ENCODE data around the gene TGIF1. TPM values are rescaled to one million over a fixed set of nuclear protein-coding genes. Genes with fewer than 3 reads are reported as not detected.

Gene TGIF1
- total and polyA plus RNA-seq, 8 donors = 42.6 to 95.1 (median 82.4) TPM

DNA sequence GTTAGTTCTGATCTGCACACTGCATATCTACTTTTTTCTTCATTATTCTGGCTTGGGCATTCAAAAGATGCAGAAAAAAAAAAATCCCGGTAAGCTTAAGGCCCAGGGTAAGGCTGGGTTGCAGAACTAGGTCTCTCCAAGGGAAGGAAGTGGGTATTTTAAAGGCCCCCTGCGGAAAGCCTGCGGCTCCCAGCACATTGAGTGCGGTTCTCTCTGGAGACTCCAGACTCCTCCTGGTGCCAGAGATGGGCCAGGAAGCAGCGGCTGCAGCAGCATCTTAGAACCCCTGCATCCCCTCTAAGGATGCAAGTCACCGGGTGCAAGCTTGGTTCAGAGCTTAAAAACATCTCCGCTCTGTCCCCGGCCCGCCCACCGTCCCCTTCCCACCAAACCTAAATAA, 49.5 kb downstream of the TGIF1 start:
- Histone ChIP-seq H3K9me3 (no peaks in the 10 kb centered on the region), H3K4me1 (peaks cover 0 to 14% of the 10 kb centered on the region in 2 donors)
- TF ChIP-seq, protein P1, sequence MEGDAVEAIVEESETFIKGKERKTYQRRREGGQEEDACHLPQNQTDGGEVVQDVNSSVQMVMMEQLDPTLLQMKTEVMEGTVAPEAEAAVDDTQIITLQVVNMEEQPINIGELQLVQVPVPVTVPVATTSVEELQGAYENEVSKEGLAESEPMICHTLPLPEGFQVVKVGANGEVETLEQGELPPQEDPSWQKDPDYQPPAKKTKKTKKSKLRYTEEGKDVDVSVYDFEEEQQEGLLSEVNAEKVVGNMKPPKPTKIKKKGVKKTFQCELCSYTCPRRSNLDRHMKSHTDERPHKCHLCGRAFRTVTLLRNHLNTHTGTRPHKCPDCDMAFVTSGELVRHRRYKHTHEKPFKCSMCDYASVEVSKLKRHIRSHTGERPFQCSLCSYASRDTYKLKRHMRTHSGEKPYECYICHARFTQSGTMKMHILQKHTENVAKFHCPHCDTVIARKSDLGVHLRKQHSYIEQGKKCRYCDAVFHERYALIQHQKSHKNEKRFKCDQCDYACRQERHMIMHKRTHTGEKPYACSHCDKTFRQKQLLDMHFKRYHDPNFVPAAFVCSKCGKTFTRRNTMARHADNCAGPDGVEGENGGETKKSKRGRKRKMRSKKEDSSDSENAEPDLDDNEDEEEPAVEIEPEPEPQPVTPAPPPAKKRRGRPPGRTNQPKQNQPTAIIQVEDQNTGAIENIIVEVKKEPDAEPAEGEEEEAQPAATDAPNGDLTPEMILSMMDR (IDR thresholded peaks at IDR 0.05) = no peak

DNA sequence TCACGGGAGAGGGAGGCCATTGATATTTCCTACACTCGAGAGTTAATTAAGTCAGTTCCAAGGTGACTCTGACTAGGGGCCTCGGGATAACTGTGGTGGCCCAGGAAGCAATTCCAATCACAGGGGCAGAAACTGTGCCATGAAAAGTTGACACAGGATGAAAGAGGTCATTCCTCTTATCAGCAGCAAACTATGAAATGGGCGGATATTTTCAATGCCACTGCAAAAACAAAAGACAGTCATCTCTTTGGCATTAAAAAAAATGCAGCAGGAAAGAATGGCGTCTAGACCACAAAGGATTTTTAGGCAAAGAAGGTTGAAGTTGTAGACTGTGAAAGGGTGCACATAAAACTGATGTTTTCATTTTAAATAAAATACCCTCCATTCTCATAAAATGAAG, 50.0 kb downstream of the TGIF1 start:
- H3K9me3 ChIP-seq = no peaks in the 10 kb centered on the region
- TF ChIP-seq, protein P1 (IDR thresholded peaks at IDR 0.05) = no peak
- no peak overlapping the region for H3K27ac ChIP-seq
- ATAC-seq (no peak), DNase-seq (no peak)
- H3K36me3 ChIP-seq = no peaks in the 10 kb centered on the region
- H3K4me3 ChIP-seq = no peak overlapping the region
- H3K27me3 ChIP-seq = peaks cover 6 to 35% of the 10 kb centered on the region in 2 donors
- H3K4me1 ChIP-seq = peaks cover 0 to 14% of the 10 kb centered on the region in 2 donors
- intact Hi-C loops (cut with DNase I) = no loop called here

More for the DNA sequence above, 49.5 kb downstream of the TGIF1 start:
- DNase-seq (no peak), ATAC-seq (peak; percentile 52)
- H3K36me3 ChIP-seq = no peaks in the 10 kb centered on the region
- no peak overlapping the region for H3K27ac ChIP-seq
- H3K4me3 ChIP-seq = peak overlapping the region in 1 of 2 donors; percentile 35
- intact Hi-C loops (cut with DNase I) = no loop called here
- H3K27me3 ChIP-seq = peaks cover 6 to 35% of the 10 kb centered on the region in 2 donors

DNA sequence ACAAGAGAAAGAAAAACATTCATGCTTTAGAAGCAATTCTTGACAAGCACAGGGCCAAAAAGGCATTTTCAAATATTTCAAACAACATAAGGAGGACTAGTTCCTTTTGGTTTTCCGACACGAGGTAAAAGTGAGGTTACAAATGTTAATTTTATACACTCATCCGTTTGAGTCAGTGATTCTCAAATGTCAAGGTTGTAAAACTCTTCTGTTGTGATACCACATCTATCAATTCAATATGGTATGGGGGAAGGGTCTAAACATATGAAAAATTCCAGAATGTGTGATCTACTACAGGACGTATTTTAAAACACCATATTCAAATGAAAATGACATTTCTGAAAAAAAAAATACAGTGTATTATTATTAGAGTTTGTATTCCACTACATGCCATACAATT, 52.7 kb downstream of the TGIF1 start:
- Histone ChIP-seq H3K27me3 (peaks cover 6 to 34% of the 10 kb centered on the region in 2 donors), H3K4me3 (no peak overlapping the region), H3K27ac (no peak overlapping the region), H3K4me1 (peaks cover 0 to 14% of the 10 kb centered on the region in 2 donors), H3K9me3 (no peaks in the 10 kb centered on the region), H3K36me3 (no peaks in the 10 kb centered on the region)
- ATAC-seq (no peak), DNase-seq (no peak)
- TF ChIP-seq, protein P1 (IDR thresholded peaks at IDR 0.05) = no peak
- intact Hi-C loops (cut with DNase I) = no loop called here

DNA sequence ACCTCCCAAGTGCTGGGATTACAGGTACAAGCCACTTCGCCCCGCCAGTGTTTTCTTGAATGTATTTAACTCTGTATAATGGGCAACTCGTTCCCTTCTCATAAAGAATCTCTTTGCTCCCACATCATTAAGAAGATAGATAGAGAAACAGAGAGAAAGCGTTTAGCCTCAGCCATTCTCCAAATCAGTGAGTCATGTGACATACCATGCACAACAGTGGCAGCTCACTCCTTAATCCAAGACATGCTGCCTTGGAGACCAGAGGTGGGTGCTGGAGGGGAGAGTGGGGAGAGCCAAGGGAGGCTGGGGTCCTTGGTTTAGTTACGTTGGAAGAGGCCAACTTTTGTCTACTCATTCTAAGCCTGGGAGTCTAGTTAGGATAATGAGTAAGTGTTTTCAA, 54.7 kb downstream of the TGIF1 start:
- H3K4me3 ChIP-seq = no peak overlapping the region
- TF ChIP-seq, protein P1 (IDR thresholded peaks at IDR 0.05) = no peak
- no peaks in the 10 kb centered on the region for H3K9me3 ChIP-seq
- peaks cover 3 to 16% of the 10 kb centered on the region in 2 donors for H3K27me3 ChIP-seq
- no peak overlapping the region for H3K27ac ChIP-seq
- DNase-seq (no peak), ATAC-seq (no peak)
- no peaks in the 10 kb centered on the region for H3K36me3 ChIP-seq
- intact Hi-C loops (cut with DNase I) = no loop called here
- H3K4me1 ChIP-seq = peaks cover 0 to 5% of the 10 kb centered on the region in 2 donors

DNA sequence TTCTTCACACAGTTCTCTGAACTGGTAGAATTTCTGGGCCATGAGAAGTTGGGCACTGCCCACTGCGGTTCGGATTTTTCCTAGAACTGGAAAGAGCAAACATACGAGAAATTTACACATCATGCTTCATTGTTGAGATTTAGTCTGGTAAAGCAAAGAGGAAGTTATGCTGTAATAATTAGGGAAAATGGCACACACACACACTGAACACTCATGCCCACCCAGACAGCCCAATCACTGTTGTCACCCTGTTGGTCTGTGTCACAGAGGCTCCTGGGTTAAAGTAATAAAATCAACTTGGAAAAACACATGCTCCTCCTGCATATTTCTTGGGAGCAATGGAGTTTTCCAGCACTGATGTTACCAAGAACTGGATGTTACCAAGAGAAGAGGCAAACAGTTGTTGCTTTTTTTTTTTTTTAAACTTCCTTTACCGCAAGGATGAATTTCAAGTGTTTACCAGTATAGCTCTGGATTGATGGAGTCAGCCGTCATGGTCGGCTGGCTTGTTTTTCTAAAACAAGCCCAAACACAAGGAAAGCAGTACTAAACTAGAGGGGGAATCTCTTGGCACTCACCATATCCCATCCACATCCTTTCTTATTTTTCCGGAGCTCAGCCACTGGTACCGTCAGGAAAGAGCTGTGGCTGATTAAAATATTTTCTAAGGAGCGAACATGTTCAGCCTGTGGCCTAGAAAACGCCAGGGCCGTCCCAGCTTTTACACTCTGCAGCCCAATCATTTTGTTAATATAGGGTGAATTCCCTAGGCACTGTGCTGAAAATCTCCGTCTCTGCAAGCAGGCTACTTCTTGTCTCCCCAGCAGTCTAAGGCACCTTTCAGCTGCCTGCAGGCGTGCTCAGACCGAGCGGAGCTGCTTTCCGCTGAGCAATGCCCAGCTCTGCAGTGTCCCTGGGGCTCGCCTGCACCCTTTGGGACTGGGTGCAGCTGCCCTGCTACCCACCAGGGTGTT, 58.9 kb downstream of the TGIF1 start:
- DNase-seq (no peak), ATAC-seq (peak; percentile 21)
- Histone ChIP-seq H3K27me3 (no peaks in the 10 kb centered on the region), H3K9me3 (no peaks in the 10 kb centered on the region), H3K4me1 (no peaks in the 10 kb centered on the region), H3K4me3 (no peak overlapping the region), H3K27ac (no peak overlapping the region), H3K36me3 (no peaks in the 10 kb centered on the region)
- intact Hi-C loops (cut with DNase I) = no loop called here
- TF ChIP-seq, protein P1 (IDR thresholded peaks at IDR 0.05) = no peak
